ENCODE measurements around the gene DNM3. TPM values are rescaled to one million over a fixed set of nuclear protein-coding genes. Genes with fewer than 3 reads are reported as not detected.

The DNM3 gene
- total RNA-seq, 1 experiment from 2014 or later = 2.7 TPM

DNA sequence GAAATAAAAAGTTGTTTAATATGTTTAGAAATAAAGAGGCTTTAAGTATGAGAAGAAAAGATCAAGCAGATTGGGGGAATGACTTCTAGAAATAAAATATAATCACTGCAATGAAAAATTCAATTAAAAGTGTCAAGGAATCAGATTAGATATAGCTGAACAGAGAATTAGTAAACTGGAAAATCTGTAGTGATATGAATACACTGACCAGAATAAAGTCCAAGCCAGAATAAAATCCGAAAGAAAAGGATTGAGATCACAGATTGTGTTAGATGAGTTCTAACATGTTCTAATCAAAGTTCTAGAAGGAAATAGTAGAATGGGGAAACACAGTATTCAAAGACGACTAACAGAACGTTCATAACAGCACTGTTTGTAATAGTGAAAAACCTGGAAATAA is 506.1 kb downstream of the DNM3 start:
- Histone ChIP-seq H4K20me1 (ENCODE audit: control insufficient read depth, insufficient read depth, insufficient read length) (no peaks in the 10 kb centered on the region), H3K27ac (ENCODE audit: insufficient read length, low read depth, low read length) (no peak overlapping the region), H3T11ph (ENCODE audit: low read length) (no peak overlapping the region), H3K4me1 (ENCODE audit: insufficient read depth, low read length) (peaks cover 3% of the 10 kb centered on the region; the same call in 1 of the 2 replicates), H3K79me1 (ENCODE audit: insufficient read depth, low read depth, low read length, poor library complexity, severe bottlenecking) (no peaks in the 10 kb centered on the region), H3K18ac (ENCODE audit: insufficient read length, low read depth, low read length) (no peak overlapping the region), H2BK12ac (ENCODE audit: insufficient read length, low read depth, low read length) (no peak overlapping the region), H4K5ac (ENCODE audit: insufficient read length, low read depth, low read length) (no peak overlapping the region), H3K14ac (ENCODE audit: insufficient read depth, low read length) (no peak overlapping the region), H2AFZ (ENCODE audit: low read length) (no peak overlapping the region), H2AK5ac (ENCODE audit: insufficient read length, low read length) (no peak overlapping the region), H4K8ac (replicated peaks; ENCODE audit: insufficient read length, low read depth, low read length) (no peak overlapping the region), H3K56ac (ENCODE audit: insufficient read length, low read depth, low read length) (no peak overlapping the region), H3K9ac (ENCODE audit: extremely low read depth, insufficient read length, low read length) (no peak overlapping the region), H3K4me2 (ENCODE audit: insufficient read depth, insufficient read length, low read length) (no peak overlapping the region), H2BK15ac (ENCODE audit: low read depth, low read length) (no peak overlapping the region), H4K91ac (ENCODE audit: insufficient read length, low read depth, low read length) (no peak overlapping the region), H3K27me3 (ENCODE audit: insufficient read depth, low read length) (no peaks in the 10 kb centered on the region), H2BK5ac (ENCODE audit: insufficient read length, low read length) (no peak overlapping the region), H3K9me3 (ENCODE audit: control insufficient read depth, low read depth, low read length) (peaks cover 3% of the 10 kb centered on the region), H2BK120ac (ENCODE audit: low read depth, low read length, poor library complexity, severe bottlenecking) (no peak overlapping the region), H3K79me2 (ENCODE audit: insufficient read depth, low read length) (no peaks in the 10 kb centered on the region), H3K23ac (ENCODE audit: insufficient read length, low read depth, low read length) (no peak overlapping the region), H3K23me2 (ENCODE audit: insufficient read length, low read depth, low read length, poor library complexity, severe bottlenecking) (no peaks in the 10 kb centered on the region), H2BK20ac (ENCODE audit: low read depth, low read length, poor library complexity, severe bottlenecking) (no peak overlapping the region), H3K4ac (ENCODE audit: low read depth, low read length) (no peak overlapping the region)
- no peak for DNase-seq
- peaks cover 17 to 20% of the 10 kb centered on the region in 2 experiments for H3K9me3 Mint-ChIP-seq
- TF ChIP-seq, protein P1, sequence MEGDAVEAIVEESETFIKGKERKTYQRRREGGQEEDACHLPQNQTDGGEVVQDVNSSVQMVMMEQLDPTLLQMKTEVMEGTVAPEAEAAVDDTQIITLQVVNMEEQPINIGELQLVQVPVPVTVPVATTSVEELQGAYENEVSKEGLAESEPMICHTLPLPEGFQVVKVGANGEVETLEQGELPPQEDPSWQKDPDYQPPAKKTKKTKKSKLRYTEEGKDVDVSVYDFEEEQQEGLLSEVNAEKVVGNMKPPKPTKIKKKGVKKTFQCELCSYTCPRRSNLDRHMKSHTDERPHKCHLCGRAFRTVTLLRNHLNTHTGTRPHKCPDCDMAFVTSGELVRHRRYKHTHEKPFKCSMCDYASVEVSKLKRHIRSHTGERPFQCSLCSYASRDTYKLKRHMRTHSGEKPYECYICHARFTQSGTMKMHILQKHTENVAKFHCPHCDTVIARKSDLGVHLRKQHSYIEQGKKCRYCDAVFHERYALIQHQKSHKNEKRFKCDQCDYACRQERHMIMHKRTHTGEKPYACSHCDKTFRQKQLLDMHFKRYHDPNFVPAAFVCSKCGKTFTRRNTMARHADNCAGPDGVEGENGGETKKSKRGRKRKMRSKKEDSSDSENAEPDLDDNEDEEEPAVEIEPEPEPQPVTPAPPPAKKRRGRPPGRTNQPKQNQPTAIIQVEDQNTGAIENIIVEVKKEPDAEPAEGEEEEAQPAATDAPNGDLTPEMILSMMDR (conservative IDR thresholded peaks at IDR 0.05) = no peak
- no peaks in the 10 kb centered on the region for H3K27me3 Mint-ChIP-seq (ENCODE audit: low read depth)
- peaks cover 13 to 22% of the 10 kb centered on the region in 2 experiments for H3K4me1 Mint-ChIP-seq
- peaks cover 9 to 23% (median 21%) of the 10 kb centered on the region in 3 experiments for H3K36me3 Mint-ChIP-seq (ENCODE audit: insufficient read depth in 1 of 3, low read depth in 3 of 3)
- no CpG with 5 or more reads among the region's 3 CpGs for WGBS (ENCODE audit: extremely low coverage, insufficient read length, low lambda C conversion rate)
- no peak overlapping the region for H3K27ac Mint-ChIP-seq
- H3K4me3 Mint-ChIP-seq = no peak overlapping the region
